Measurements from ENCODE around the gene COLEC12.

DNA sequence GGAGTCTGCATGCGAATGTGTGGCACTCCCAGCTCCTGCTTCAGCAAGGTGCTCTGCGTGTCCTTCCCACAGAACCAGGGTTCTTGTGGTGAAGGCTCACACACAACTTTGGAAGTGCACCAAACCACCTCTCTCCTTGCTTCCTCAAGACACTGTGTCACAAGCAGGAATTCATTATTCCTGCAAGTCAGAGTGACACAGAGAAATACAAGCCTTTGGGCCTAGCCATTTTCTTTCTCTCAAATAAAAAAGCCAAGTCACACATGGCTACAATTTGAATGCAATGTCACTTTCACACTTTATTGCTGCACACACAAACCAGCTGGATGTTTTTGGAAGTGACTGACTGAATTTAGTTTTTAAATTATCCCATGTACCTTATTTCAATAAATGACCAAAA is 202.6 kb downstream of the COLEC12 start:
- TF ChIP-seq, protein P1, sequence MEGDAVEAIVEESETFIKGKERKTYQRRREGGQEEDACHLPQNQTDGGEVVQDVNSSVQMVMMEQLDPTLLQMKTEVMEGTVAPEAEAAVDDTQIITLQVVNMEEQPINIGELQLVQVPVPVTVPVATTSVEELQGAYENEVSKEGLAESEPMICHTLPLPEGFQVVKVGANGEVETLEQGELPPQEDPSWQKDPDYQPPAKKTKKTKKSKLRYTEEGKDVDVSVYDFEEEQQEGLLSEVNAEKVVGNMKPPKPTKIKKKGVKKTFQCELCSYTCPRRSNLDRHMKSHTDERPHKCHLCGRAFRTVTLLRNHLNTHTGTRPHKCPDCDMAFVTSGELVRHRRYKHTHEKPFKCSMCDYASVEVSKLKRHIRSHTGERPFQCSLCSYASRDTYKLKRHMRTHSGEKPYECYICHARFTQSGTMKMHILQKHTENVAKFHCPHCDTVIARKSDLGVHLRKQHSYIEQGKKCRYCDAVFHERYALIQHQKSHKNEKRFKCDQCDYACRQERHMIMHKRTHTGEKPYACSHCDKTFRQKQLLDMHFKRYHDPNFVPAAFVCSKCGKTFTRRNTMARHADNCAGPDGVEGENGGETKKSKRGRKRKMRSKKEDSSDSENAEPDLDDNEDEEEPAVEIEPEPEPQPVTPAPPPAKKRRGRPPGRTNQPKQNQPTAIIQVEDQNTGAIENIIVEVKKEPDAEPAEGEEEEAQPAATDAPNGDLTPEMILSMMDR (conservative IDR thresholded peaks at IDR 0.05; ENCODE audit: low read length): no peak
- TF ChIP-seq EZH2phosphoT487 (IDR thresholded peaks at IDR 0.05; ENCODE audit: borderline replicate concordance): no peak
